ENCODE results near the gene TENM4. TPM values are rescaled to one million over a fixed set of nuclear protein-coding genes. Genes with fewer than 3 reads are reported as not detected.

TENM4 gene
- total RNA-seq, 1 experiment from 2014 or later = 0.39 TPM

DNA sequence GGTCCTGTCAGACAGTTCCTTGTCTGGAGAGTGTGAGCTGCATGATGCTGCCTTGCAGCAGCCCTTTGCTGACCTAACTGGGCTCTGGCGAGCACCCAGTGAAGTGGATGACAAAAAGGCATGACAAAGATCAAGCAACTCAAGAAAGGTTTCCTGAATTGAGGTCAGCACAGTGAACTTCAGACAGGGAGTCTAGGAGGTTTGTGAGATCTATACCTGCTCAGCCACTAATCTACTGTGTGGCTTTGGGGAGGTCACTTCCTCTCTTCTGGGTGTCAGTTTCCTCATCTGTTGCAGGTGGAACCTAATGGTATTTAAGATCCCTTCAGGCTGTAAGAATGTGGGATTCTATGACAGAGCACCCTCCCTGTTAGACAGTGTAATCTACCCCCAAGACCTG is 652.3 kb downstream of the TENM4 start:
- Histone ChIP-seq H3K27me3 (ENCODE audit: control insufficient read depth, insufficient read depth, low read length) (peaks cover 3% of the 10 kb centered on the region; the same call in 1 of the 2 replicates), H3K9me3 (ENCODE audit: control insufficient read depth, insufficient read depth, low read depth, low read length) (no peaks in the 10 kb centered on the region), H3K4me3 (ENCODE audit: low read depth in 2 of 2, low read length in 2 of 2) (no peak overlapping the region), H3K4me1 (ENCODE audit: control insufficient read depth, insufficient read depth, low read length) (no peaks in the 10 kb centered on the region), H3K27ac (ENCODE audit: low read length) (no peak overlapping the region), H3K36me3 (ENCODE audit: control insufficient read depth, insufficient read depth, low read length) (no peaks in the 10 kb centered on the region)
- intact Hi-C loops (cut with micrococcal nuclease; ENCODE audit: unreplicated experiment) = no loop called here
- no peak for ATAC-seq
- no TSS peak for BruUV-seq (replicated peaks)
- CTCF ChIA-PET = no interaction called here
- POLR2A ChIA-PET = no interaction called here
- DNase-seq (ENCODE audit: low read depth, low spot score) = no peak
- in situ Hi-C loops (cut with HindIII; ENCODE audit: low pct_unique_long_range_greater_than_20kb, low sequenced_read_pairs) = no loop called here
- no peak for TF ChIP-seq SIN3A (IDR thresholded peaks at IDR 0.05; ENCODE audit: borderline replicate concordance, insufficient read depth, low read depth, low read length)
- TF ChIP-seq, protein P1, sequence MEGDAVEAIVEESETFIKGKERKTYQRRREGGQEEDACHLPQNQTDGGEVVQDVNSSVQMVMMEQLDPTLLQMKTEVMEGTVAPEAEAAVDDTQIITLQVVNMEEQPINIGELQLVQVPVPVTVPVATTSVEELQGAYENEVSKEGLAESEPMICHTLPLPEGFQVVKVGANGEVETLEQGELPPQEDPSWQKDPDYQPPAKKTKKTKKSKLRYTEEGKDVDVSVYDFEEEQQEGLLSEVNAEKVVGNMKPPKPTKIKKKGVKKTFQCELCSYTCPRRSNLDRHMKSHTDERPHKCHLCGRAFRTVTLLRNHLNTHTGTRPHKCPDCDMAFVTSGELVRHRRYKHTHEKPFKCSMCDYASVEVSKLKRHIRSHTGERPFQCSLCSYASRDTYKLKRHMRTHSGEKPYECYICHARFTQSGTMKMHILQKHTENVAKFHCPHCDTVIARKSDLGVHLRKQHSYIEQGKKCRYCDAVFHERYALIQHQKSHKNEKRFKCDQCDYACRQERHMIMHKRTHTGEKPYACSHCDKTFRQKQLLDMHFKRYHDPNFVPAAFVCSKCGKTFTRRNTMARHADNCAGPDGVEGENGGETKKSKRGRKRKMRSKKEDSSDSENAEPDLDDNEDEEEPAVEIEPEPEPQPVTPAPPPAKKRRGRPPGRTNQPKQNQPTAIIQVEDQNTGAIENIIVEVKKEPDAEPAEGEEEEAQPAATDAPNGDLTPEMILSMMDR (IDR thresholded peaks at IDR 0.05) = no peak
- TF ChIP-seq, protein P2, sequence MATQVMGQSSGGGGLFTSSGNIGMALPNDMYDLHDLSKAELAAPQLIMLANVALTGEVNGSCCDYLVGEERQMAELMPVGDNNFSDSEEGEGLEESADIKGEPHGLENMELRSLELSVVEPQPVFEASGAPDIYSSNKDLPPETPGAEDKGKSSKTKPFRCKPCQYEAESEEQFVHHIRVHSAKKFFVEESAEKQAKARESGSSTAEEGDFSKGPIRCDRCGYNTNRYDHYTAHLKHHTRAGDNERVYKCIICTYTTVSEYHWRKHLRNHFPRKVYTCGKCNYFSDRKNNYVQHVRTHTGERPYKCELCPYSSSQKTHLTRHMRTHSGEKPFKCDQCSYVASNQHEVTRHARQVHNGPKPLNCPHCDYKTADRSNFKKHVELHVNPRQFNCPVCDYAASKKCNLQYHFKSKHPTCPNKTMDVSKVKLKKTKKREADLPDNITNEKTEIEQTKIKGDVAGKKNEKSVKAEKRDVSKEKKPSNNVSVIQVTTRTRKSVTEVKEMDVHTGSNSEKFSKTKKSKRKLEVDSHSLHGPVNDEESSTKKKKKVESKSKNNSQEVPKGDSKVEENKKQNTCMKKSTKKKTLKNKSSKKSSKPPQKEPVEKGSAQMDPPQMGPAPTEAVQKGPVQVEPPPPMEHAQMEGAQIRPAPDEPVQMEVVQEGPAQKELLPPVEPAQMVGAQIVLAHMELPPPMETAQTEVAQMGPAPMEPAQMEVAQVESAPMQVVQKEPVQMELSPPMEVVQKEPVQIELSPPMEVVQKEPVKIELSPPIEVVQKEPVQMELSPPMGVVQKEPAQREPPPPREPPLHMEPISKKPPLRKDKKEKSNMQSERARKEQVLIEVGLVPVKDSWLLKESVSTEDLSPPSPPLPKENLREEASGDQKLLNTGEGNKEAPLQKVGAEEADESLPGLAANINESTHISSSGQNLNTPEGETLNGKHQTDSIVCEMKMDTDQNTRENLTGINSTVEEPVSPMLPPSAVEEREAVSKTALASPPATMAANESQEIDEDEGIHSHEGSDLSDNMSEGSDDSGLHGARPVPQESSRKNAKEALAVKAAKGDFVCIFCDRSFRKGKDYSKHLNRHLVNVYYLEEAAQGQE (IDR thresholded peaks at IDR 0.05; ENCODE audit: insufficient read depth in 1 of 2, low read depth in 2 of 2, low read length in 1 of 2) = no peak
- no peak for TF ChIP-seq TCF7L2 (IDR thresholded peaks at IDR 0.05; ENCODE audit: low read depth, low read length)

DNA sequence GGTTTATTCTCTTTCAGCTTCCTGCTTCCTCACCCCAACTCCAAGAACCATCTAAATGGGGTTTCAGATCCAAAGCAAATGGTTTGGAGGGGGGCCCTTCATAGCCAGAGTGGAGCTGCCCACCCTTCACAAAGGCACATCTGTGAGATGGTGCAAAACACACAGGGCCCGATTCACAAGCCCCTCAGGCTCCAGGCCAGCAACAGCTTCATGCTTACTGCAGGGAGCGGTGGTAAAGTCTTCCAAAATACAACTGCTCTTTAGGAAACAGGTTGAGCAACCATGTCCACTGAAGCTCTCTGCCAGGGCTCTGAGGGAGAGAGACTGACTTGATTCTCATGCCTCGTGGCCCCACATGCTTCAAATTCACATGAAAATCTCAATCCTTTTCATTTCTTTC is 653.1 kb downstream of the TENM4 start:
- intact Hi-C loops (cut with micrococcal nuclease; ENCODE audit: unreplicated experiment) = no loop called here
- peaks cover 3% of the 10 kb centered on the region; the same call in 1 of the 2 replicates for H3K27me3 ChIP-seq (ENCODE audit: control insufficient read depth, insufficient read depth, low read length)
- no peaks in the 10 kb centered on the region for H3K9me3 ChIP-seq (ENCODE audit: control insufficient read depth, insufficient read depth, low read depth, low read length)
- POLR2A ChIA-PET = no interaction called here
- H3K4me3 ChIP-seq (ENCODE audit: low read depth in 2 of 2, low read length in 2 of 2) = no peak overlapping the region
- no peak overlapping the region for H3K27ac ChIP-seq (ENCODE audit: low read length)
- H3K4me1 ChIP-seq (ENCODE audit: control insufficient read depth, insufficient read depth, low read length) = no peaks in the 10 kb centered on the region
- in situ Hi-C loops (cut with HindIII; ENCODE audit: low pct_unique_long_range_greater_than_20kb, low sequenced_read_pairs) = no loop called here
- DNase-seq (ENCODE audit: low read depth, low spot score) = no peak
- BruUV-seq (replicated peaks) = no TSS peak
- no peaks in the 10 kb centered on the region for H3K36me3 ChIP-seq (ENCODE audit: control insufficient read depth, insufficient read depth, low read length)
- CTCF ChIA-PET = interaction anchor here (0.6 kb wide), 1 partner anchor 142 kb away, joined by 3 read pairs; no protein-coding TSS in a partner anchor
- TF ChIP-seq, protein P2 (IDR thresholded peaks at IDR 0.05; ENCODE audit: insufficient read depth in 1 of 2, low read depth in 2 of 2, low read length in 1 of 2) = no peak
- TF ChIP-seq SIN3A (IDR thresholded peaks at IDR 0.05; ENCODE audit: borderline replicate concordance, insufficient read depth, low read depth, low read length) (no peak), POLR2AphosphoS5 (IDR thresholded peaks at IDR 0.05; ENCODE audit: low read depth, low read length) (no peak), TCF7L2 (IDR thresholded peaks at IDR 0.05; ENCODE audit: low read depth, low read length) (no peak)
- TF ChIP-seq, protein P1 (IDR thresholded peaks at IDR 0.05) = no peak
- ATAC-seq = no peak
